ENCODE results near the gene SNTB2.

DNA sequence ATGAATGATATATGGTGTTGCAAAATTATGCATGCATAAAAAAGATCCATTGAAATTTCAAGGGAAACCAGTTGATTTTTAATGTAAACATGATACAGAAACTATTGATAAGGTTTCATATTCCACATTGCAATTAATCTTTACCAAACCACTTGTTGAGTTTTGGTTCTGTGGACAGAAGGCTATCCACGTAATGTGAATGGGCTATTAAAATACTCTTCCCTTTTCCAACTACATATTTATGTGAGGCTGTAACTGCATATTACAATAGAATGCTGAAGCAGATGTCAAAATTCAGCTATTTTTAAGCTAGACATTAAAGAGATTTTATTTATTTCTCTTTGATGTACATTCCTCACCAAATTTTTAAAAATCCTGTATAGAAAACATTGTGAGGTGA is 90.4 kb downstream of the SNTB2 start:
- TF ChIP-seq ZNF274 (IDR thresholded peaks at IDR 0.05; ENCODE audit: low read depth, low read length) (no peak), YY1 (IDR thresholded peaks at IDR 0.05; ENCODE audit: insufficient read depth, insufficient read length) (no peak), SUZ12 (IDR thresholded peaks at IDR 0.05; ENCODE audit: extremely low read depth, insufficient read depth, insufficient read length) (no peak)

Data from NT2/D1 (cell line).